Measurements from ENCODE around the gene NR4A1.

GRCh38 chr12:52009081-52009751 lies 42.0 kb upstream of the NR4A1 start:
- TF ChIP-seq POLR2AphosphoS5 (IDR thresholded peaks at IDR 0.05; ENCODE audit: borderline replicate concordance, low read depth, low read length) (no peak), EZH2 (IDR thresholded peaks at IDR 0.05) (no peak), FOXP2 (optimal IDR thresholded peaks at IDR 0.05; ENCODE audit: control extremely low read depth, extremely low read length, insufficient read depth) (no peak)
